Central memory CD8-positive, alpha-beta T cell (primary cell): ENCODE data around the gene TMEM143.
A peak's percentile ranks its signal among the peaks of the same experiment; 100 is the strongest.
"Not testable (repeated sequence)": the region's sequence is repeated elsewhere in the genome, so short reads cannot be mapped to it uniquely, and the experiment has no call there.

Experiments
- ATAC-seq: fragments of 150-1000 bp; cut with Tn5 transposase; replicated peaks from 2 replicates; pipeline ENCODE4 v1.10.0; 2022; ENCODE audit warnings: mild to moderate bottlenecking, moderate FRiP score, moderate number of reproducible peaks; ENCODE audit not compliant: poor library complexity, severe bottlenecking; ENCODE audit errors: extremely low read depth
- DNase-seq, 2 donors: peaks; one replicate each; pipeline ENCODE4 v3.0.0; 2021; ENCODE audit warnings: low spot score in 2 of 2
- H3K27ac Mint-ChIP-seq: one replicate; pipeline ENCODE4 v1.8.0; 2022; ENCODE audit warnings: low read depth, mild to moderate bottlenecking, moderate library complexity, mixed read lengths
- H3K27me3 Mint-ChIP-seq: one replicate; pipeline ENCODE4 v1.8.0; 2022; ENCODE audit warnings: mixed read lengths
- H3K36me3 Mint-ChIP-seq: one replicate; pipeline ENCODE4 v1.8.0; 2022; ENCODE audit warnings: mild to moderate bottlenecking, moderate library complexity, mixed read lengths; ENCODE audit not compliant: insufficient read depth
- H3K4me1 Mint-ChIP-seq: one replicate; pipeline ENCODE4 v1.8.0; 2022; ENCODE audit warnings: mixed read lengths
- H3K4me3 Mint-ChIP-seq: one replicate; pipeline ENCODE4 v1.8.0; 2022; ENCODE audit warnings: mild to moderate bottlenecking, moderate library complexity, mixed read lengths
- H3K9me3 Mint-ChIP-seq: one replicate; pipeline ENCODE4 v1.8.0; 2022; ENCODE audit warnings: mixed read lengths

Gene TMEM143

DNA sequence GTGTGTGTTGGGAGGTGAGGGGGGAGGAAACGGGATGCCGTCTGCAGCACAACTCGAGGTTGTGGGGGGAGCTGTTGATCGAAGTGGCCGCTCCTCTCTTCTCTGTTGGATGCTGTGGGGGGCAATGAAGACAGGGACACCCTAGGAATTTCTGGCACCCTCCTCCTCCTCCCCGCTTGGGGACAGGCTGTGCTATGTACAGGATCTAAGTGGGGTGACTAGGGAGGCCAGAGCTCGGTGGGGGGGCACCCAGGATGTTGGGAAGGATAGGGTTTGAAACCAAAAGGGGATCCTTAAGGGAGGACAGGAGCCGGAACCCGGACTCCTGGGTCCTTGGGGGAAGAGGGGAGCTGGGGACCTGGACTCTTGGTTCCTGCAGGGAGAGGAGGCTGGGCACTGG is 31.8 kb upstream of the TMEM143 start:
- peak overlapping the region; percentile 37 for H3K4me3 Mint-ChIP-seq
- peaks cover 24% of the 10 kb centered on the region for H3K36me3 Mint-ChIP-seq
- H3K27me3 Mint-ChIP-seq = peaks cover 41% of the 10 kb centered on the region
- H3K4me1 Mint-ChIP-seq = peaks cover 64% of the 10 kb centered on the region
- H3K27ac Mint-ChIP-seq = no peak overlapping the region
- ATAC-seq (no peak), DNase-seq (no peak)
- H3K9me3 Mint-ChIP-seq = peaks cover 6% of the 10 kb centered on the region

DNA sequence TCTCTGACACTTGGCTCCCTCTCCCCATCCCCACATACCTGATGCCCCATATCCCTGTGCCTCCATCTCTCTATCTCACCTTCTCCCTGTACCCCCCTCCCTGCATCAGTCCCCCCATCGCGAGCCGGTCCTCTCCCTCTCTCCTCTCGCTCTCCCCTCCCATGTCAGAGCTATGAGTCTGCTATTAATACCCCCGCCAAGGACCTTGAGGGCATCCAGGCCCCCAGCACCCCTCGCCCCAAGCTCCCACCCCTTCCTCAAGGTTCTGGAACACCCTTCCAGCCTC is 31.4 kb upstream of the TMEM143 start:
- H3K27me3 Mint-ChIP-seq = peaks cover 41% of the 10 kb centered on the region
- H3K4me1 Mint-ChIP-seq = peaks cover 68% of the 10 kb centered on the region

DNA sequence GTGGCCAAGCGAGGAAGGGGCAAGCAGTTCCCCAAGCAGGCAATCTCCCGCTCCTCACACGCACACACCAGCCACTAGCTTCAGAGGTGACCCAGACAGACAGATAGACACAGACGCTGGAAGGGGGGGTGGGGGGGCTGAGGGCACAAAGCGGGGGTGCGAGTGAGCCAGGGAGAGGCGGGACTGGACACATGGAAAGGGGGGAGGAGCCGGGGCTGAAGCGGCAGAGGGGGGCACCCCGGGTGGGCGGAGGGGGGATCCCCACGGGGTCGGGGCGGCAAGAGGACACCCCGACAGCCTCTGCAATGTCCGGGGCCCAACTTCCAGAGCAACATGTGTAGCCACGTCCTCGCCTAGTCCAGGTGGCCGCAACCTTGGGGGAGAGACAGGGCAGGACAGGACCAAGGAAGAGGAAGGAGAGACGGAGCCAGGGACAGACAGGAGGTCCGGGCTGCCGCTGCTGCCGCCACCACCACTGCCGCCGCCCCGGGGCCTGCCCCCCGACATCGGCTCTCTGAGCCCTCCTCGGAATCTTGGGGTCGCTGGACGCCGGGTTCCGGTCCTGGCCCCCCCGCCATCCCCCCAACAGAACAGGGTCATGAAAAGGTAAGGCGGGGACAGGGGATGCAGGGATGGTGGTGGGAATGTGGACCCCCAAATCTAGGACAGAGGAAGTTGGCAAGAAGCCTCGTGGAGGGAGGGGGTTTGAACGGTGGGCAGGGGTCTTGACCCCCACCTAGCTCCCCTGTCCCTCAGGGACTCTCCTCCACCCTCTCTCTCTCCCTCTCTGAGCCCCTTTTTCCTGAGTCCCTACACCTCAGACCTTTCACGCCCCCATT is 30.8 kb upstream of the TMEM143 start:
- no peak for DNase-seq
- Mint-ChIP-seq H3K9me3 (peaks cover 4% of the 10 kb centered on the region), H3K27ac (no peak overlapping the region), H3K4me1 (peaks cover 64% of the 10 kb centered on the region), H3K4me3 (peak overlapping the region; percentile 39), H3K27me3 (peaks cover 41% of the 10 kb centered on the region), H3K36me3 (peaks cover 23% of the 10 kb centered on the region)
- no peak for ATAC-seq

More for the DNA sequence above, 31.4 kb upstream of the TMEM143 start:
- DNase-seq = no peak
- Mint-ChIP-seq H3K36me3 (peaks cover 24% of the 10 kb centered on the region), H3K4me3 (peak overlapping the region; percentile 16), H3K9me3 (peaks cover 6% of the 10 kb centered on the region), H3K27ac (no peak overlapping the region)
- ATAC-seq = no peak

DNA sequence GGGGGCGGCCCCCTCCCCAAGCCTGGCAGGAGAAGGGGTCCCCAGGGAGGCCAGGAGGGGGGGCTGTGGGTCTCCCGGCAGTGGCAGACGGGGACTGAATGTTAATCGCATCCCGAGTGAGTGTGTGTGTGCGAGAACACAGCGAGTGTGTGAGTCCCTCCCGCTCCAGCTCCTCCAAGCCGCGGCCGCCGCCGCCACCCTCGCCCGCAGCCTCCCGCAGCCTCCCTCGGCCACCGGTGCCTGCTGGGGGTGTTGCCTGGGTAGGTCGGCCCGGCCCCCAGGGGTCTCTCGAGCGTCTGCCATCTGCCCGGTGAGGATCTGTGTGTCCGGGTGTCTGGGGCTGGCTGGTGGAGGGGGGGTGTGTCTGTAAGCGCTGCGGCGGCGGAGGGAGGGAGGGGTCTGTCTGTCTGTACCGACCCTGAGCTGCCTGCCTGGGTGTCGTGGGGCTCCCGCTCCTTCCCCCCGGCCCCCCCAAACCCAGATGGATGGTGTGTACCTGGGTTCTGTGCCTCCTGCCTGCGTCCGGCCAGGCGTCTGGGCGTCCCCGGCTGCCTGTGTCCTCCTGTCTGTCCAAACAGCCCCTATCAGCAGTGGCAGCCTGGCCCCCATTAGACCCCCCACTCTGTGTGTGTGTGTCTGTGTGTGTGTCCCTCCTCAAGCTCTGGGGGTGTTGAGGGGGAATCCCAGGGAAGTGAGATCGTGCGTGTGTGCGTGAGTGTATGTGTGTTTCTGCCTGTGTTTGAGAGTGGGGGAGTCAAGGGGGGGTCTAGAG is 30.0 kb upstream of the TMEM143 start, which contains the start of gene GRIN2D:
Gene GRIN2D, plus strand, starts transcription at position 110 of the 772 bp plus-strand sequence. CDS start 4,725 bp downstream, outside the sequence.
- DNase-seq (no peak), ATAC-seq (no peak)
- H3K27ac Mint-ChIP-seq = no peak within 1 kb of the TSS
- peaks cover 20% of the 10 kb centered on the region for H3K36me3 Mint-ChIP-seq
- no peaks in the 10 kb centered on the region for H3K9me3 Mint-ChIP-seq
- peak within 1 kb of the TSS; percentile 88 for H3K4me3 Mint-ChIP-seq
- peaks cover 41% of the 10 kb centered on the region for H3K27me3 Mint-ChIP-seq
- peaks cover 60% of the 10 kb centered on the region for H3K4me1 Mint-ChIP-seq

DNA sequence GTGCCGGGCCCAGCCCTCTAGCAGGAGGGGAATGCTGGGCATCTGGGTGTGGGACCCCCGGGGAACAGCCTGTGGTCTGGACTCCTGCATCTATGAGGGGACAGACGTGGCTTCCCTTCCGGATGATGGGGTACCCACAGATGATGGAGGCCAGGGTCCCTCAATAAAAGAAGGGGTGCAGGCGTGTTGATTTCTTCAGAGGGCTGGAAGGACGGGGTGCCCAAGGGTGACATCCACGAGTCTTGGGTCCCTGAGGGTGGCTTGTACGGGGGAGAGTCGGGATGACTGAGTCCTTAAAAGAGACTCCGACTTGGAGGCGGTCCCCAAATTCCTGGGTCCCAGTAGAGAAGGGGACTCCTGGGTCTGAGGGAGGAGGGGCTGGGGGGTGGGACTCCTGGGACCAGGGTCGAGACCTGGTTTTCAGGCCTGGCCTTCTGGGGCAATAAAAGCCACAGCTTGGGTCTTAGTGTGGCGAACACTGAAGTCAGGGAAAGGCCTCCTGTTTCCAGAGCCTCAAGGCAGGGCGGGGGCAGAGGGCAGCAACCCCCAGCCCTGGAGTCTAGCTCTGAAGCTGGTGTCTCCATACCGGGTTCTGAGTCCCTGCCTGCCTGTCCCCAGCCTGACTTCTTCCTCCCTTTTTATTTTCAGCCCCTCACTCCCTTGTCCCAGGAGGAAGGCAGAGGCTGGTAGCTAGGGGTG is 29.3 kb upstream of the TMEM143 start:
- H3K36me3 Mint-ChIP-seq = peaks cover 24% of the 10 kb centered on the region
- no peaks in the 10 kb centered on the region for H3K9me3 Mint-ChIP-seq
- H3K27ac Mint-ChIP-seq = no peak overlapping the region
- peaks cover 41% of the 10 kb centered on the region for H3K27me3 Mint-ChIP-seq
- peaks cover 58% of the 10 kb centered on the region for H3K4me1 Mint-ChIP-seq
- no peak for ATAC-seq
- DNase-seq = no peak
- peak overlapping the region; percentile 88 for H3K4me3 Mint-ChIP-seq

DNA sequence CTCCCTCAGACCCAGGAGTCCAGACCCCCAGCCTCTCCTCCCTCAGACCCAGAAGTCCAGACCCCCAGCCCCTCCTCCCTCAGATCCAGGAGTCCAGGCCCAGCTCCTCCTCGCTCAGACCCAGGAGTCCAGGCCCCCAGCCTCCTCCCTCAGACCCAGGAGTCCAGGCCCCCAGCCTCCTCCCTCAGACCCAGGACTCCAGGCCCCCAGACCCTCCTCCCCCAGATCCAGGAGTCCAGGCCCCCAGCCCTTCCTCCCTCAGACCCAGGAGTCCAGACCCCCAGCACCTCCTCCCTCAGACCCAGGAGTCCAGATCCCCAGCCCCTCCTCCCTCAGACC is 28.2 kb upstream of the TMEM143 start:
- H3K27ac Mint-ChIP-seq = peak overlapping the region; percentile 97
- H3K4me1 Mint-ChIP-seq = peaks cover 48% of the 10 kb centered on the region
- H3K4me3 Mint-ChIP-seq = peak overlapping the region; percentile 88
- not testable (repeated sequence) for ATAC-seq, H3K9me3 Mint-ChIP-seq, DNase-seq
- peaks cover 27% of the 10 kb centered on the region for H3K36me3 Mint-ChIP-seq
- peaks cover 31% of the 10 kb centered on the region for H3K27me3 Mint-ChIP-seq

DNA sequence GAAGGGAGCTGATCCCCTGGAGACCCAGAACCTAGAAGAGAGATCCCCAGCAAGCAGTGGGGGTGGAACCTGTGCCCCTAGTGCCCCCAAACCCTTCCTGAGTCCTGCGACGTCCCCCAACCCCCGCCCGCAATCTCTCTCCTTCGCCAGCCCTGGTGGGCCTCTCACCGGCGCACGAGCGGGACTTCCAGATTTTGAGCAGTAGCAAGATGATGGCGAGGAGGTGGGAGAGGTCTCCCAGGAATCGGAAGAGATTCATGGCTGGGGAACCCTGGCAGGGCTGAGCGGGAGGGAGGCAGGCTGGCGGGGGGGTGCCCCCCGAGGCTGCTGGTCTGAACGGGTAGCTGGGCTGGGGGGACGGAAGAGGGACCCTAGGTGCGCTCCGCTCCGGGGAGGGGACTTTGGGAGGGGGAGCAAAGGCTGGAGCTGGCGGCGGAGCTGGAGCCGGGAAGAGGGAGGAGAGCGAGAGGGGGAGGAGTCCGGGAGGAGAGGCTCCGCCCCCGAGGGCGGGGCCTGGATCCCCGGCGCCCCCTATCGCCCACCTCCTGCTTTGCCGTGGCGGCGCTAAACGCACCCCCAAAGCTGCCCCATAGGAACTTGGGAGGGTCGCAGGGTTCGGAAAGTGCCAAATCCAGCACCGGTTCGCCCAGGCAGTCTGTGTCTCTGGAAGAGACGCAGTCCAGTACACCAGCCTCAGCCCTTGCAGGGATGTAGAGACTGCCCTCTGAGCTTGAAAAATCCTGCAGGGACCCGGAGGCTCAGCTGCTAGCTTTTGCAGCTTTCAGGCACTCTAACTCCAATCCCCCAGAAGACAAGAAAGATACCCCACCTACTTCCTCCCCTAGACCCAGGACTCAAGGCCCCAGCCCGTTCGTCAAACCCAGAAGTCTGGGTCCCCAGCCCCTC is 27.6 kb upstream of the TMEM143 start, which contains the start of gene KDELR1:
Gene KDELR1, minus strand, starts transcription at position 452 of the 906 bp plus-strand sequence. Its CDS starts 193 bp downstream, at position 259.
- no peaks in the 10 kb centered on the region for H3K9me3 Mint-ChIP-seq
- H3K27me3 Mint-ChIP-seq = peaks cover 28% of the 10 kb centered on the region
- peak within 1 kb of the TSS; percentile 97 for H3K27ac Mint-ChIP-seq
- H3K36me3 Mint-ChIP-seq = peaks cover 28% of the 10 kb centered on the region
- ATAC-seq (peak; percentile 66), DNase-seq (peak; percentile 59 to 78)
- H3K4me3 Mint-ChIP-seq = peak within 1 kb of the TSS; percentile 88
- peaks cover 48% of the 10 kb centered on the region for H3K4me1 Mint-ChIP-seq

DNA sequence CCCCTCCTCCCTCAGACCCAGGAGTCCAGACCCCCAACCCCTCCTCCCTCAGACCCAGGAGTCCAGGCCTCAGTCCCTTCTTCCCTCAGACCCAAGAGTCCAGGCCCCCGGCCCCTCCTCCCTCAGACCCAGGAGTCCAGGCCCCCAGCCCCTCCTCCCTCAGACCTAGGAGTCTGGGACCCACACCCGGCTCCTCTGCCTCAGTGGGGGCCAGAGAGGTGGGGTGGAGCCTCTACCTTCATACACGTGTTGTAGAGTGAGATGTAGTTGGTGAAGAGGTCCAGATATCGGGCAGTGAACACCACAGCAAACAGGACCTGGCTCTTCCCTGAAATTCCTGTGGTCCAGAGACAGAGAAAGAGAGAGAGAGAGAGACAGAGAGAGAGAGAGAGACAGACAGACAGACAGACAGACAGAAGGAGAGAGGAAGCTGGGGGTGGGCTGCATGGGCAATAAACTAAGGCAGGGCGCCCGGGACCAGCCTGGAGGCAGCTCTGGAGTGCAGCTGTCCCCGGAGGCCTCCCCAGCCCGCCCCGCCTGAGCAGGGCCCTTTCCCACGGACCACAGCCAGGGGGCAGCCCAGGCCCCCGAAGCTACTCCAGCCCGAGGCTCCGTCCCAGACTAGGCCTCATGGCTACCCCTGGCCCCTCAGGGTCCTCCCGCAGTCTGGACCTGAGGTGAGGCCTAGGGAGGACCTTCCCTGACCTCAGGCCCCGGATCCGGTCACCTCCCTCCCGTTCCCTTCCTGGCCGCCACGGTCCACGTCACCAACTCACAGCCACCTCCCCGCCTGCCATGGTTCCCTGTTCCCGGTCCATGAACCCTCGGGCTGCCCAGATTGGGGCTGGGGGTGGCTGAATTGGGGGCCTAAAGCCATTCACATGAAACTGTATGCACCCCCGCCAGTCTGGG is 26.7 kb upstream of the TMEM143 start:
- peak; percentile 49 to 51 for DNase-seq
- no peaks in the 10 kb centered on the region for H3K9me3 Mint-ChIP-seq
- ATAC-seq = peak; percentile 72

DNA sequence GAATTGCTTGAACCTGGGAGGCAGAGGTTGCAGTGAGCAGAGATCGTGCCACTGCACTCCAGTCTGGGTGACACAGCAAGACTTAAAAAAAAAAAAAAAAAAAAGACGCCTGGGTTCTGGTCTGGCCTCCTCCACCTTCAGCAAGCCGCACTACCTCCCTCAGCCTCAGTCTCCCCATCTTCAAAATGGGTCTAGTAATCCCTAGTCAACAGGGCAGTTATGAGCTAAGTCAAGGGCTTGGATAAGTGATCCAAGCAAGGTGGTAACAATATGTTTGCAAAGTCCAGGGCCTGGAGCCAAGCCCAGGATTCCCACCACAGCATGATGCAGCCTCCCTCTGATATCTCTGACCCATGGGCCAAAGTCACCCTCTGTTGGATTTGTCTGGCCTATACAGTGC is 23.2 kb upstream of the TMEM143 start:
- ATAC-seq (no peak), DNase-seq (no peak)
- peaks cover 50% of the 10 kb centered on the region for H3K36me3 Mint-ChIP-seq
- no peaks in the 10 kb centered on the region for H3K9me3 Mint-ChIP-seq
- no peak overlapping the region for H3K4me3 Mint-ChIP-seq
- no peaks in the 10 kb centered on the region for H3K27me3 Mint-ChIP-seq
- H3K4me1 Mint-ChIP-seq = peaks cover 21% of the 10 kb centered on the region
- no peak overlapping the region for H3K27ac Mint-ChIP-seq

More for the DNA sequence above, 26.7 kb upstream of the TMEM143 start:
- Mint-ChIP-seq H3K4me3 (peak overlapping the region; percentile 88), H3K27me3 (peaks cover 19% of the 10 kb centered on the region), H3K27ac (peak overlapping the region; percentile 97), H3K36me3 (peaks cover 36% of the 10 kb centered on the region), H3K4me1 (peaks cover 39% of the 10 kb centered on the region)

DNA sequence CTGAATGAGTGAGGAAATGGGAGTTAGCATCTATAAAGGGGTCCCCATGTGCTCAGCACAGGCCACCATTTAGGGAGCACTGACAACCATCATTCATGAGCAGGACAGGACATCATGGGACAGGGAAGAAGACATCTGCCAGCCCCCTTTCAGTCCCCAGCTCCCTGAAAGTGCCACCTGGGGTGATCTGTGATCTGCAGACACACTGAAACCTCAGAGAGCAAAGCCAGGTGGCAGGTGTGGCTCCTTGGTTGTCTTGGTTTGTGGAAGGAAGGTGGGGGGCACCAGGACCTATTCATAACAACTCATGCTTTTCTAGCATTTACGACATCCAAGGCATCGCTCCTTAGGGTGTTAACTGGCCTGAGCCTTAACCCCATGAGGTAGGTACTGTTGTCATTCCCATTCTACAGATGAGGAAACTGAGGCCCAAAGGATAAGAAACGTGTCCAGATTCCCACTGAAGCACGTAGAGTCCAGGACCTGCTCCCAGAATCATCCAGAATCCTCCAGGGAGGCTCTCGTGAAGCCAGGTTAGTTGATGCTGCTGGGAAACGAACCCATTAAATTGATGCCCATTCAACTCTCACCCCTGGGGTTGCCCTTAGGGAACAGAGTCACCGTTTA is 21.8 kb upstream of the TMEM143 start:
- Mint-ChIP-seq H3K4me3 (no peak overlapping the region), H3K36me3 (peaks cover 43% of the 10 kb centered on the region), H3K27ac (peak overlapping the region; percentile 41), H3K4me1 (peaks cover 11% of the 10 kb centered on the region), H3K27me3 (no peaks in the 10 kb centered on the region), H3K9me3 (no peaks in the 10 kb centered on the region)
- ATAC-seq (no peak), DNase-seq (no peak)

DNA sequence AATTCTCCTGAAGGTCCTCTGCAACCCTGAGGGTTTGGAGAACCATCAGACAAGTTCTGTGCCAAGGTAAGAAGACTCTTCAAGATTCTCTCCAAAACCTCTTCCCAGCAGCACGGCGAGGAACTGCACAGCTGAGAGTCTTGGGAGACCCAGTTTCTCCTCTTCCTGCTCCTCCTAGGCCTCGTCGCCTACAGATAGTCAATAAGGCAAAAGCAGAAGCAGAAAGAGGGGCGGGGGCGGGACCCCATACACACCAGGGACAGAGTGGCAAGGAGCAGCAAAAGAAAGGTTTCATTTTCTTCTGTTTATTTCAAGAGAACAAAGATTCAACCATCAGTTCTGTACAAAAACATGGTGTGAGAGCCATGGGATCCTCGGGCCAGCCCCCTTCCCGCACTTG is 18.5 kb upstream of the TMEM143 start:
- H3K27ac Mint-ChIP-seq = no peak overlapping the region
- H3K9me3 Mint-ChIP-seq = no peaks in the 10 kb centered on the region
- peaks cover 32% of the 10 kb centered on the region for H3K36me3 Mint-ChIP-seq
- no peaks in the 10 kb centered on the region for H3K27me3 Mint-ChIP-seq
- ATAC-seq (no peak), DNase-seq (no peak)
- H3K4me3 Mint-ChIP-seq = no peak overlapping the region
- H3K4me1 Mint-ChIP-seq = peaks cover 6% of the 10 kb centered on the region
